Measurements from ENCODE around the gene GNAT2.

The GNAT2 gene

DNA sequence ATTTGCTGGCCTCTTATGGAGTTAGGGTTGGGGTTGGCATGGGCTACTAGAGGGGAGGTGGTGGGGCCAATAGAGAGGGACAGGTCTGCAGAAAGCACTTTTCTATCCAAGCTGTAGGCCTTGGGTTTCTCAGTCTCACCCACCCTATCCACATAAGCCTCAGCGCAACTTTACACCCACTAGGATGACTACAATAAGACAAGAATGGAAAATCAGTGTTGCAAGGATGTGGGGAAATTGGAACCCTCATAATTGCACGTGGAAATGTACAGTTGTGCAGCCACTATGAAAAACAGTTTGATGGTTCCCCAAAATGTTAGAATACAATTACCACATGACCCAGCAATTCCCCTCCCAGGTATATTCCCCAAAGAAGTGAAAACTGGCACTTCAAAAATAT lies 22.4 kb upstream of the GNAT2 start:
- no peak for DNase-seq (ENCODE audit: low read depth)

- no peak for DNase-seq (ENCODE audit: low read depth)
Observed at GRCh38 chr1:109641078-109641740, 21.8 kb upstream of the GNAT2 start.

DNA sequence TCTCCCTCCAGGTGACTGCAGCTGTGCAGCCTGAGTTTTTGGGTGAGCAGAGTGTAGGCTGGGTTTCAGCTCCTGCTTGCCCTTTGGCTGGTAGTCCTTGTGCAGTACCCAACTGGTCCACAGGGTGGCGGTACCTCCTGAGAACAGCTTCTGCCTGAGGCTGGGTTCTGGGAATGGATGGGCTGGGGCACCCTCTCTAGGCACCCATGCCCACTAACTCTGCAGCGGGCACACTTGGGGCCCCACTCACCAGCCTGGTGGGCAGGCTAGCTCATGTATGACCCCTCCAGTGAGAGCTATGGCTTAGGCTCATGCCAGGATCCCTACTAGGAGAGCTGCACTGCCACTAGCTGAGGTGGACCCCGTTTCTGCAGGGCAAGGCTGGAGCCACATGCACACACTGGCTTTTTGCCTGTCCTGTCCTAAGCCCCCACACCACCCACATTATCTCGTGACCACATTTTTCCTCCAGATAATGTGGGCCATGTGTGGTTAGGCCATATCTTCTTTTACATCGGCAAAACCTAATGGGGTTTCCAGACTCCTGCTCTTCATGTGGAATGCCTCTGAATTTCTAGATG lies 21.0 kb upstream of the GNAT2 start:
- DNase-seq (ENCODE audit: low read depth), result no peak

DNA sequence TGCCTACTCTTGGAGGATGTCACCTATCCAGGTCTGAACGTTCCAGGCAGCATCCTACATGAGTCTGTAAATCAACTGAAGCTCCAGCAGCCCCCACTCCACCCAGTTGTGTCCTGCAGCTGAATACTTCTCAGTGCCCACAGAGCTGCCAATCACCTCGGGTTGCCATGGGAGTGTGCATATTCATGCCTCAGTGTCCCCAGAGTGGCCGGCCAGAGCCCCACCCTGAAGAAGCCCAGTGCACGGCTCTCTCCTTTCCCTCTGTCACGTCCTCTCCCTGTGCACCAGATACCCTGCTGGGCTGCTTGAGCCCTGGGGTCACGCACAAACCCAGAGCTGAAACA lies 20.4 kb upstream of the GNAT2 start:
- DNase-seq (ENCODE audit: low read depth), result no peak

GRCh38 chr1:109639063-109639840 lies 19.8 kb upstream of the GNAT2 start:
- no peak for DNase-seq (ENCODE audit: low read depth)

- DNase-seq (ENCODE audit: low read depth), result no peak
Observed at GRCh38 chr1:109637446-109637845, 18.0 kb upstream of the GNAT2 start.

- no peak for DNase-seq (ENCODE audit: low read depth)
Observed at GRCh38 chr1:109636201-109636952, 17.0 kb upstream of the GNAT2 start.

DNA sequence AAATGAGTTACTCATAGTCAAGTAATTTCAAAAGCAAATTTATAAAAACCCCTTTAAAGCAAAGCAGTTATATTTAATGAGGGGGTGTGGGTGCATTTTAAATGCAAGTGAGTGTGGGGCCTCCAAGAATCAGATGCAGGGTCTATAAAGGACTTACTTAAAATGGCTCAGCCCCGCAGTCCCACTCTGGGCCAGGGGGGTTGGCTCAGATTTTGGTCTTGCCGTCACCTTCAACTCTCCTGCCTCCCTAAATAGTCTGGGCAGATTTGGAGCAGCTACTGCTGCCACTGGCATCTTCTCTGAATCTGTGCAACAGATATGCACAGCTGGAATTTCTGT lies 16.4 kb upstream of the GNAT2 start:
- no peak for DNase-seq (ENCODE audit: low read depth)

- no peak for DNase-seq (ENCODE audit: low read depth)
Observed at GRCh38 chr1:109634771-109635750, 15.6 kb upstream of the GNAT2 start.

DNA sequence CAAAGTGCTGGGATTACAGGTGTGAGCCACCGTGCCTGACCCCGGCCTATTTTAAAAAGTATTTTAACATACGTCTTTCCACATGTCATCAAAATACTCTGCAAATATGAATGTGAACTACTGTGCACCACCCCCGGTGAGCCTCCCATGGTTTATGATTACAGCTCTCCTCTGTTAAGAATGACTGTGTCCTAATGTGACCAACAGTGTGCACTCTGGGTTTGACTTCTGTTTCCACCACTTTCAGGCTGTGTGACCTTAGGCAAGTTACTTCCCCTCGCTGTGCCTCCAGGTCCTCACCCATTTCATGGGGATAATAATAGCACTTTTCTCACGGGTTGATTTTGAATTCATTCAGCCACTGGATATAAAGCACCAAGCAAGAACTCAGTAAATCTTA lies 14.9 kb upstream of the GNAT2 start:
- DNase-seq (ENCODE audit: low read depth), result no peak

DNA sequence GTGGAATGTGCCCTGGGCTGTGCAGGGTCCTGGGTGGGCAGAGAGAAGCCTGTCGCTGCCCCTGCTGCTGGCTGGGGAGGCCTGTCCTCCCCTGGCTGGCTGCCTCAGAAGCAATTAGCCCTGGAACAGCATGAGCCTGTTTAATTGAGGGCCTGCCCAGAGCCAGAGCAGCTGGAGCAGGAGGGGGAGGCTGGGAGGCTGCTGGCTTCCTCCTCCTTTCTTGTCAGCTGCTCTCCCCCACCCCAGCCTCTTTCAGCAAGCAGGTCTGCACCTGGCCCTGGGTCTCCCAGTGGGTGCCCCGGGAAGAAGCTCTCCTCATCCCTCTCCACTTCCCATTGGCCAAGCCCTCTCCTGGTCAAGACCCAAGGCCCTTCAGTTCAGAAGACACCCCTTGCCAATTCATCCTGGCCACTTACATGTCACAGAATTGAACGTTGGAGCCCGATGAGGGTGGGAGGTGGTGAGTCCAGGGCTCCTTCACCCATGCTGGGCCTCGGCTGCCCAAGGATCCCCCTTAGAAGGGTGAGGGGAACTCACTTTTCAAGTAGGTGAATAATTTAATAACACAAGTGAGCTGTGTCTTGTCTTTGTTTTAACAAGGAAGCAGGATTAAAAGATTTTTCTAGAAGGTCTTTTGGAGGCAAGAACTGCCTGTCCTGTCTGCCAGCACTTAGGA lies 13.4 kb upstream of the GNAT2 start:
- DNase-seq (ENCODE audit: low read depth), result no peak

DNA sequence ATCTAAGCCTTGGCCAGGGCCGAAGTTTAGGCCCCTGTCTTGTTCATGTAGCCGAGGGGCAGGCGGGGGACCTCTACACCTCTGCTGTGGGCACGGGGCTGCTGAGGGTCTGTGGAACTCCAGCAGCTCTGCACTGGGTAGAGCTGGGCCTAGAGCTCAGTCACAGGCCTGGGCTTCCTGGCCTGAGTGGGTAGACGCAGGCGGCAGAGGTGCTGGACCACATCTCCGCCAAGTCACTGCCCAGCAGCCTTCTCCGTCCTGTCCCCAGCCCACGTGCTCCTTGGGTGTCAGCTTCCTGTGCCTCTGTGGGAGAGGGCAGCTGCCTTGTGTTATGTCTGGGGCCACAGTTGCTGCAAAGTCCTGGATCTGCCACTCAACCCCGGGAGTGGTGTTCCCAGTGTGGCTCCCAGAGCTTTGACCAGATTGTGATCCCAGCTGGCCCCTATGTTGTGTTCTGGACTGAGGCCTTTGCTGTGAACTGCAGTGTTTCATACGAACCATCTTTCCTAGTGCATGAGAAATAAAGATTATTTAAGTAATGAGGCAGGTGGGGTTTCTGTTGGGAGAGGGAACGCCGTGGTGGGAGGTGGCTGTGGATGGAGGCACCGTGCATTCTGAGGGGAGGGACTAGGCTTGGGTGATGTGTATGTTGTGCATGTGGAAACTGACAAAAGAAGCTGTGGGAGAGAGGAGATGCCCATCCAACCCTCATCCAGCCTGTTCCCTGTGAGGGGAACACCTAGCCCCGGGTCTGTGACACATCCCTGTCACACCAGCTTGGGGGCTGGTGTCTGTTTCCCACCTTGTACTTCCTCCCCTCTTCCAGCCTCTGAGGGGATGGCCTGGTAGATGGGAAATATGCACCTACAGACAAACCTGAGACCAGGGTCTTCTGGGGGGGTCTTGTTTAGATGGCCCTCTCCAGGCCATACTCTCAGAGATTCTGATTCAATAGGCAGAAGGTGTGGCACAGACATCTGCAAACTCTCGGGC lies 12.4 kb upstream of the GNAT2 start:
- no peak for DNase-seq (ENCODE audit: low read depth)

DNA sequence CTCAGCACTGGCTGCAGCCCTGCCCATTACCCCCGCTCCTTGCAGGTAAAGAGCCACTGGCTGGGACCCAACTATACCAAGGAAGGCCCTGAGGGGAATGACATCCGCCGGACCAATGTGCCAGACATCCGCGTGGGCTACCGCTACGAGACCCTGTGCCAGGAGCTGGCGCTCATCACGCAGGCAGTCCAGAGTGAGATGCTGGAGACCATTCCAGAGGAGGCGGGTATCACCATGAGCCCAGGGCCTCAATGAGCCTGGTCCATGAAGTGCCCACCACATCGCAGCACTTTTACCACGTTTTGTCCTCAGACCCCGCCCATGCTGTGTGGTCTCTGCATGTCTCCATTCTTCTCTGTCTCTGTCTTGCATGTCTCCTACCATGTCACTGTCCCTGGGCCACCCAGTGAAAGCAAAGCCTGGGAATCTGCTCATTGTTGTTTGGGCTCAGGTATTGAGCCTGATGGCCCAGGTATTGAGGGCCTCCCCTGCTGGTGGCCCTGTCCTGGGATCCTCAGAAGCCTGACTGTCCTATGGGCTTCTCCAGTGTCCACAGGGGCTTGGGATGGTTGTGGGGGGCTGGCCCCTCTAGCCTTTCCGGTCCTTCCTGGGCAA lies 11.6 kb upstream of the GNAT2 start:
- no peak for DNase-seq (ENCODE audit: low read depth)

- DNase-seq (ENCODE audit: low read depth), result no peak
Observed at GRCh38 chr1:109630081-109630897, 10.9 kb upstream of the GNAT2 start.

GRCh38 chr1:109629372-109630030 lies 10.1 kb upstream of the GNAT2 start:
- DNase-seq (ENCODE audit: low read depth), result no peak

- DNase-seq (ENCODE audit: low read depth), result no peak
Observed at GRCh38 chr1:109628540-109629321, 9.3 kb upstream of the GNAT2 start.

All from GM04504 (cell line).